ENCODE measurements around the gene GATB.

Gene GATB

DNA sequence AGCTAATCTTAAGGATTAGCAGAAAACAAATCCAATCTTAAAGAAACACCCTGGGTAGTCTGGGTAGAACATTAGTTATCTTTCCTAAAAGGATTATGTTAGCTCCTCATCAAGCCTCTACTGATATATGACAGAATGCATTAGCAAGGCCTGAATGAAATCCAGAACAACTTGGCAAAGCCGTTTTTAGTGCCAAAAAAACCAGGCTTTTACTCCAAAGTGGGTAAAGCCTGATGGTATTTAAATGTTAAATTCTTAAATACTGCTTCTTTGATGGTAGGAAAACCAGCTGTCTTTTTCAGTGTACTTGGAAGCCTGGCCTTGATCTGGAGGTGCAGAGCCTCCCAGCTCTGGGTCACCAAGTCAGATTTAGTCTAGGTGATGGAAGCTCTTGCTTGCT lies 120.4 kb downstream of the GATB start:
- H3K4me3 ChIP-seq (ENCODE audit: low read depth, low read length) = no peak overlapping the region
- no peak for TF ChIP-seq CTCF (IDR thresholded peaks at IDR 0.05; ENCODE audit: control insufficient read depth, extremely low read depth, insufficient read depth)
- DNase-seq (ENCODE audit: low read depth) = no peak

DNA sequence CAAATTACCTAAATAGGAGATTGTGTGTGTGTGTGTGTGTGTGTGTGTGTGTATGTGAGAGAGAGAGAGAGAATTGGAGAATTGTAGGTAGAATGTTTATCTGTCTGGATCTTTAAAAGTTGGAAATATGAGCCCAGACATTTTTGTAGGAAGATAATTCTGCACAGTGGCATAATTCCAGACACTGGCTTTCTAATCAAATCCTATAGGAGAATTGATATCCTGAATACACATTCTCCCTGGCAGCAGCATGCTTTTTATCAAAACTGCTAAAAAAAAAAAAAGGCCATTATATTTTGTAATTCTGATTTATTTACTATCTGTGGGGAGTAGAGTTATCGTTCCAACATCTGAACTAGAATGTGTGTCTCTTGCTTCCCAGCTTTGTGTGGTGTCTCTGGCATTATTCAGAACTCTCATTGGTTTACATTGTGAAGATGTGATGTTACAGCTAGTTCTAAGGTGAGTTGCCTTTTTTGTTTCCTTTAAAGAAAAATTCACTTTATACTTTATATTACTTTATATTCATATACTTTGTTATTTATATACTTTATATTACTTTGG lies 122.4 kb downstream of the GATB start:
- DNase-seq (ENCODE audit: low read depth) = no peak
- H3K4me3 ChIP-seq (ENCODE audit: low read depth, low read length) = no peak overlapping the region
- no peak for TF ChIP-seq CTCF (IDR thresholded peaks at IDR 0.05; ENCODE audit: control insufficient read depth, extremely low read depth, insufficient read depth)

DNA sequence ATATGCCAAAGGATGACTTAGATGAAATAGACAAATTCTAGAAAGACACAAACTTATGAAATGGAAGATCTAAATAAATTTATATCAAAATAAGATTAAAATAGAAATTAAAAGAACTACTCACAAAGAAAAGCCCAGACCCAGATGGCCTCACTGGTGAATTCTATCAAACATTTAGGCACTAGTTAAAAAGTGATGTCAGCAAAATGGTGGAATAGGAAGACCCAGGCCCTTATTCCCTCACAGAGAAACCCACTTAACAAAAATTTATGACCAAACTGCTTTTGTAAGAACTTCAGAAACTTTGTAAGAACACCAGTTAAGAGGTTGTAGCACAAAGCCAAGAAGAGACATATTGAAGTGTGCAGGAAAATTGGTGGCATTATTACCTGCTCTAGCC lies 129.5 kb downstream of the GATB start:
- DNase-seq (ENCODE audit: low read depth) = no peak
- no peak overlapping the region for H3K4me3 ChIP-seq (ENCODE audit: low read depth, low read length)
- no peak for TF ChIP-seq CTCF (IDR thresholded peaks at IDR 0.05; ENCODE audit: control insufficient read depth, extremely low read depth, insufficient read depth)

GRCh38 chr4:151629097-151629783 lies 131.6 kb downstream of the GATB start:
- H3K4me3 ChIP-seq (ENCODE audit: low read depth, low read length) = no peak overlapping the region
- TF ChIP-seq CTCF (IDR thresholded peaks at IDR 0.05; ENCODE audit: control insufficient read depth, extremely low read depth, insufficient read depth) = no peak
- peak; percentile 17 for DNase-seq (ENCODE audit: low read depth)

DNA sequence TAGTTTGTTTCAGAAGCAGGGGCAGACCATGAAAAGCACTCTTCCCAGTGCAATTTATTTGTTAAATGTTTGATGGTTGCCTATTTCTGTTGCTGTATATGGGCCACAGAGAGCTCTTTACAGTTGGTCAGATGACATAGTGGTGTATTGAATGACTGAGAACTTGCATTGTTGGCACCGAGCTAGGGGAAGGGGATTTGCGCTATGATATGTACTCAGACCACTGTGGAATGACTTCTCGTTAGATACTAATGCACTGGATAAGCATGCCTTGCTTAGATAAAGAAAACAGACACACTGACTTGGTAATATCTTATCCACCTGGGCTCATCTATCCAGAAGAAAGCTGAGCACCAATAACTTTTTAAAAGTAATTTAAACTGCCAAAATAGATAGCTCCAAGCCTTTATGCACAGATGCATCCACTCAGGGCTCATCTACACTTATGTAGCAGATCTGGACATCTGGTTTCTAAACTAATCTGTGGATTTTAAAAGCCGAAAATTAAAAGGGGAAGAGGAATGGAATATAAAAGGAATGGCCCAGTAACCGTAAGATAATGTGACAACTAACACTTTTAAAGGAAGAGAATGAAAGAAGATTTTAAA lies 132.7 kb downstream of the GATB start:
- DNase-seq (ENCODE audit: low read depth) = no peak
- no peak overlapping the region for H3K4me3 ChIP-seq (ENCODE audit: low read depth, low read length)
- no peak for TF ChIP-seq CTCF (IDR thresholded peaks at IDR 0.05; ENCODE audit: control insufficient read depth, extremely low read depth, insufficient read depth)

GRCh38 chr4:151627491-151627890 lies 133.3 kb downstream of the GATB start:
- no peak for TF ChIP-seq CTCF (IDR thresholded peaks at IDR 0.05; ENCODE audit: control insufficient read depth, extremely low read depth, insufficient read depth)
- DNase-seq (ENCODE audit: low read depth) = no peak
- no peak overlapping the region for H3K4me3 ChIP-seq (ENCODE audit: low read depth, low read length)
